NCI-H1092 (cell line): ENCODE measurements around the gene FGF5.
A peak's percentile ranks its signal among the peaks of the same experiment; 100 is the strongest.
"Not testable (repeated sequence)": the region's sequence is repeated elsewhere in the genome, so short reads cannot be mapped to it uniquely, and the experiment has no call there.

Experiments used
- DNase-seq: peaks from one replicate; lab custom pipeline; 2025; lab: John Stamatoyannopoulos, UW

Gene FGF5

DNA sequence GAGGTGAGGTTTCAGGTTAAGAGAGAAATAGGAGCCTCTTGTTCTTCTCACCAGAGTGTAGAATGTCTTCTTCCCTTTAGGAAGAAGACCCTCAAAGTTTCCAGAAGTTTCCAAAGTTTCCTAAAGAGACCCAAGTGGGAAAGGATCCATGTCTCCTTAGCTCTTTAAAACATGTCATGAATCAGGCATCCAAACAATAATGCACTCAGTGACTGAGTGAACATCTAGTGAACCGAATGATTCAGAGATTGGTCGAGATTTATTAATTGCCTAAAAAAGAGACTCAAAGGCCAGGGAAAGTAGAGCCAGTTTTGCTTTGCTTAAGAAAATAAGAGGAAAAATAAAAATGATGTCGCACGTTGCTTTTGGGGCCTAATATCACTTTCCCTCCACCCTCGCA lies 29.4 kb downstream of the FGF5 start:
- DNase-seq = no peak

DNA sequence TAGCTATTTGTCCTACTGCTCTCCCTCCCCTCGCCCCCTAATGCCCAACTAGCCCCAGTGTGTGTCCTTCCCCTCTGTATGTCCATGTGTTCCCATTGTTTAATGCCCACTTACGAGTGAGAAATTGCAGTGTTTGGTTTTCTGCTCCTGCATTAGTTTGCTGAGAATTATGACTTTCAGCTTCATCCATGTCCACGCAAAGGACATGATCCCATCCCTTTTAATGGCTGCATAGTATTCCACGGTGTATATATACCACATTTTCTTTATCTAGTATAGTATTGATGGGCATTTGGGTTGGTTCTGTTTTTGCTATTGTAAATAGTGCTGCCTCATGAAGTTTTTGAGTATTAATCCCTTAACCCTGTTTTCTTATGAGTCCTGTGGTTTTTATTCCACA lies 35.4 kb downstream of the FGF5 start:
- no peak for DNase-seq

DNA sequence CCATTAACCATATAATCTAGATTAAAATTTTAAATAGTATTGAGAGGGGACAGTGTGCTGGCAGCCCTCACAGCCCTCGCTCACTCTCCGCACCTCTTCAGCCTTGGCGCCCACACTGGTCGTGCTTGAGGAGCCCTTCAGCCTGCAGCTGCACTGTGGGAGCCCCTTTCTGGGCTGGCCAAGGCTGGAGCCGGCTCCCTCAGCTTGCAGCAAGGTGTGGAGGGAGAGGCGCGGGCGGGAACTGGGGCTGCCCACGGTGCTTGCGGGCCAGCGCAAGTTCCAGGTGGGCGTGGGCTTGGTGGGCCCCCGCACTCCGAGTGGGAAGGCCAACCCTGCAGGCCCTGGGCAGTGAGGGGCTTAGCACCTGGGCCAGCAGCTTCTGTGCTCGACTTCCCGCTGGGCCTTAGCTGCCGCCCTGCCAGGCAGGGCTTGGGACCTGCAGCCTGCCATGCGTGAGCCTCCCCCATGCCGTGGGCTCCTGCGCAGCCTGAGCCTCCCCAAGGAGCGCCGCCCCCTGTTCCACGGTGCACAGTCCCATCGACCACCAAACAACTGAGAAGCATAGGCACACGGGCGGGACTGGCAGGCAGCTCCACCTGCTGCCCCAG lies 36.3 kb downstream of the FGF5 start:
- DNase-seq = no peak

DNA sequence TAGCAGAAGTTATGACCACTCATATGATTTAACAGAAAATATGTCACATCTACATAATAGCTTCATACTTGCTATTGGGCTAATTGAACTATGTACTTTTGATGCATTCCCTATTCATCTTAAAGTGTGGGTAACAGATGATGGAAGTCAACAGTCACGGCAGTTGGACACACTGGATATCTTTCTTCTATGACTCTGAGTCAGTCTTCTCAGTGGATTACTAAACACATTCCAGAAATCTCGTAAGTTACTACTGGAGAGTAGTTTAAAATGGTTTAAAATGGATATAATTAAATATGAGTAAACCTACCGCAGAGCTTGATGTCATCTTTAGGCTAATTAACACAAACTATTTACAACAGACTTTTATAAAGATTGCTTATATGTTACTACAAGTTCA lies 39.0 kb downstream of the FGF5 start:
- no peak for DNase-seq

DNA sequence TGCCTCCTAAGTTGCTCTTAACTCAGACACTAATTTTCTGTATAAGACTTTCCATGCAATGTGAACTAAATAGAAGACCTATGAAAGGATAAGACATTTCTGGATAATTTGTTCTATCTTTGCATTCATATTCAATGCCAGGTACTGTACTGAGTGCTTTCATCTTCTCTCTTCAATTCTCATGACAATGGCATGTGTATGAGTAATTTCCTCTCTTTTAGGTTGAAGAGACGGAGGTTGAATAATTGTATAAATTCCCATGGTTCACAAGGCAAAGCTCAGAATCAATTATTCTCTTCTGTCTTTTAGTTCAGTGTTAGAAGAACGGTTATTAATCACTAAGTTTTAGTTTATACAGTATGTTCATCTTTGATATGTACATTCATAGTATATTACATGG lies 39.8 kb downstream of the FGF5 start:
- DNase-seq = no peak

DNA sequence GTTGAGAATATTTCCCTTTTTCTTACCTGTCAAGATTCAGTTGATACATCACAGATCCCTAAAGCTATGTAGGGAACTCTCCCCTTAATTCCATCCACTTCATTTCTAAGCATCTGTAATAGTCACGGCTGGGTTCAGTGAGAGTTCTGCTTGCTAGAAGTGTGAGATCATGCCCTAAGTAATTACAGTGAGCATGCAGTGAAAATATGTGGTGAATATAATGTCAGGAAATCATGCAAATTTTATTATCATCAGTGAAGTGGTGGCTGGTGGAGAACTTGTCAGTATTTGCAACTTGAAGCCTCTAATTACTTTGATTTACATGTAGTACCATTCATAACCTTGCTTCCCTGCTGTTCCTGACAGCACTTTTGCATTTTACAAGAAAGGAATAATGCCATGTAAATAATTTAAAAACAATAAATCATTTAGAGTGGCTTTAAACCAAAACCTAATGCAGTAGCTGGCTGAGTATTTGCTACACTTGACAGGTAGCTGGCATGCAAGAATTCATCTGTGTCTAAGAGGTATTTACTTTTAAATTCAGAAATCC lies 40.8 kb downstream of the FGF5 start:
- peak; percentile 28 for DNase-seq

DNA sequence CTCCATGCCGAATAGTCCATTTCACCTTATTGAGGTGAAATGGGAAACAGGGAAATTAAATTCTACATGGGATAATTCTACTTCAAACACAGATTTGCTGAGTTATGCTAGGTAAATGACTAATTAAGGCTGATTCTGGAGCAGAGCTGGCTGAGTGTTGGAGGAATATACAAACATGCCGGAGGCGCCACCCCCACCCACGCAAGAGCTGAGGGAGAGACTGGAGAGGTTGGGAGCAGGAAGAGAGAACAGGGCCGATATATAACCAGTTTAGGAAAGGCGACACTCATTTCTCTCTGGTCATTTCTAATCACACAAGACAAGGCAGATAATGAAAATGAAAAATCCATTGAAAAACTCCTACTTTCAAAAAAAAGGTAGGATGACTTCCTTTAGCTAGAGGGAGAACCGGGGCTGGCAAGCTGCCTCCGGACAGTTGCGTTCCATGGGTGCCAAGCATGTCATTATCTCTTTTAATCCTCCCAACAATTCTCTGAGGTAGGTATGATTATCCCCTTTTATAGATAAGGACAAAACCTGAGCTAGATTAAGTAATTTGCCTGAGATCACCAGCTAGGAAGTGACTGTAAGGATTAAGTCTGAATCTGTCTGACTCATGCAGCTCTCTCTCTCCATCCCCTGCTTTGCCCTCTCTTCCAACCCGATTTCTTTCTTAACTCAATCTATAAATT lies 41.5 kb downstream of the FGF5 start:
- peak; percentile 28 for DNase-seq

DNA sequence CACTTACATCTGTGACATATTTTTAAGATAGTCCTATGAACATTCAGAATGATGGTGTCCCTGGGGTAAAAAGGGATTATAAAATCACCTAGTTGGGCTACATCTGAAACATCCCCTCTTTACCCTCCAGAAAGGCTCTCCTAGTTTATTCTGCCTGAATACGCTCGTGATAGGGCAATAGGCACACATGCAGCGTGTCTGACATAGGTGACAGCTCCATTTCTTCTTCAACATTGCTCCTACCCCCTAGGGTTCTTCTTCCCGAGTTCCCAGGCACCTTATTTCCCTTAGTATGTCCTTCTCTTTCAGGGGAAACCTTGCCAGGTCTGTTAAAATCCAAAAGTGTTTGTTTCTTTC lies 42.0 kb downstream of the FGF5 start:
- DNase-seq = no peak

DNA sequence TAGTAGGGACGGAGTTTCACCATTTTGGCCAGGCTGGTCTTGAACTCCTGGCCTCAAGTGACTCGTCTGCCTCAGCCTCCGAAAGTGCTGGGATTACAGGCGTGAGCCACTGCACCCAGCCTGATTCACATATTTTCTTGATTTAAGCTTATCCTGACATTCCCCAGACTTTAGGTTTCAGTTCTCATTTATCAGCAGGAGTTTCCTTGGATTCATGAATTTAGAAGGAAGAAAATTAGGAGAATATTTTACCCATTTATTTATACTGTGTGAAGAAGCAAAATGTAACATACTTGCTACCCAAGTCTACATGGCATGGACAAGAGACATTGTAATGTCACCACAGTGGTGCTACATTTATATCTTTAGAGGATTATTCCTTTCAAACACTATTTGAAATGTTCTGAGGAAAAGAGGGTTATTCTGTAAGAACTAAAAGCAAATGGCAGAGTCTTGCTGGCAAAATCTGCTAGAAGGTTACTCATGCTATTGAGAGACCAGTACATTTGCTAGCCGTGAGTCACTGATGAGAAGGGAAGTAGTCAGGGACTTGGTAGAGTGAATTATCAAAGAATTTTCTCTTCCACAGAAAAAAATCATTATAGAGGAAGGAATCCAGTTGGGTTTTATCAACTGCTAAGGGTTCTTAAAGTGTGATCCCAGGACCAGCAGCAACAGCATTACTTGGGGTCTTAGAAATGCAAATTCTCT lies 43.0 kb downstream of the FGF5 start:
- no peak for DNase-seq

DNA sequence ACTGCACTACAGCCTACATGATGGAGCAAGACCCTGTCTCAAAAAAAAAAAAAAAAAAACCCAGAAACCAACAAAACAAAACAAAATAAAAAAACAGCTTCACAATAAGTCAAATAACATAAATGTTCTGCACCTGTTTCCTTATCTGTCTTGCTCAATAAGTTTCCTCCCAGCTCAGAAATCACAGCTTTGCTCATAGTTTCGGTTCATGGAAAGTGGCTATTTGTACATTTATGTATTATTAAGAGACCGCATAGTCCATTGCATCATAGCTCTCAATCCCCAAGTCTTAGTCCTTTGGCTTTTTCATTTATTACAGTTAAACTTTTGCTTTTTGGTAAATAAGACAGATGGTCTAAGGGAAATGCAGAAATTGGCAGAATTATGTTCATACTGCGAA lies 44.7 kb downstream of the FGF5 start:
- no peak for DNase-seq

DNA sequence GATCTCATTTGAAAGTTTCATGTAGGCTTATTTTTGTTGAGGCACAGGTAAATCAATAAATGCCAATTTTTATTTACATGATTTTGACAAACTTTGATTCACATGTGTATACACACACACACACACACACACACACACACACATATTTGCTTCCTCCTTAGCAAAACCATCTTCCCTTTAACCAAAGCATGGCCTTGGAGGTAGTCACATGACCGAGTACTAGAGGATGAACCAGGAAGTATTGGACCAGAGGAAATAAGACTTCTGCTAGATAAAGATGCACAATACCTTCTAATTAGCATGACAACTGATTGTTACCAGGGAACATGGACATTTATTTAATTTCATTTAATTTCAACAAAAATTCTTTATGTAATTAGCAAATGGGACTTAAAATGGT lies 45.7 kb downstream of the FGF5 start:
- DNase-seq = no peak

DNA sequence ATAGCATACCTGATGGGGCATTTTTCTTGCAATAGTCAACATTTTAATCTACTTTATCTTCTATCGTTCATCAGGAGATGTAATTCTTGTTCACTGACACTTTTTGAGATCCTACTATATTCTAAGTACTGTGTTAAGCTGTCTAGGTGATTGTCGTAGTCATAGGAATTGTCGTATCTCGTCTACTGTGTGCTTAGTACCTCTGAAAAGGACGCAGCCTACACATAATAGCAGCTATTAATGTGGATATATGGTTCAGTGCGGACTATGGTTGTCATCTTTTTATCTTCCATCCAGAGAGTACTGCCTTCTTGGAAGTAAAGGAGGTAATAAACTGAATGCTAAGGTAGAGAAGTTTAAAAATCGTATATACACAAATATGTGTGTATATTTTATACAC lies 47.2 kb downstream of the FGF5 start:
- DNase-seq = no peak

DNA sequence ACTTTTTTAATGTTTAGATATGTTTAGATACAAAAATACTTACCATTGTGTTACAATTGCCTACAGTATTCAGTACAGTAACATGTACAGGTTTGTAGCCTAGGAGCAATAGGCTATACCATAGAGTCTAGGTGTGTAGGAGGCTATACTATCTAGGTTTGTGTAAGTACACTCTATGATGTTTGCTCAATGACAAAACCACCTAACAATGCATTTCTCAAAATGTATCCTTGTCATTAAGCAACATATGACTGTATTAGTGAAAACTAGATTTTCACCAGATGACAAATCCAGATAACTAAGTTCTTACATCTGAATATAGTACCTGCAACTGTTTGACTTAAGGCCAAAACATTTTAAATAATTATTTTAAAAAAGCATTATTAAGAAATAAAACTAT lies 49.4 kb downstream of the FGF5 start:
- not testable (repeated sequence) for DNase-seq

DNA sequence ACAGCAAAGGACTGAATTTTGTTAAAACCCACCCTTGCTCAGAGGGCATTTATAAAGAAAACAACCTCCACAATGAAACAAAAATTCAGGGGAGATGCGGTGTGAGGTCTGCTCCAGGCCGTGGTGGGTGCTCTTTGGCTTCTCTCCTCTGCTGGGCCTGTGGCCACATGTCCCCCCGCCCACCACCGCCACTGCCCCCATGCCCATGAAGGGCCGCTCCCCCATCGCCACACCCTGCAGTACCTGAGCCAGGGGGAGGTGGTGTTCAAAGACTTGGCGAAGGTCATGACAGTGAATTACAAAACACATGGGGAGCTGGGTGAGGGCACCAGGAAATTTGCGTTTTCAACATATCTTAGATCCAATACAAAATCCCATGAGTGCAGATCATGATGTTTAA lies 54.9 kb downstream of the FGF5 start:
- DNase-seq = no peak

DNA sequence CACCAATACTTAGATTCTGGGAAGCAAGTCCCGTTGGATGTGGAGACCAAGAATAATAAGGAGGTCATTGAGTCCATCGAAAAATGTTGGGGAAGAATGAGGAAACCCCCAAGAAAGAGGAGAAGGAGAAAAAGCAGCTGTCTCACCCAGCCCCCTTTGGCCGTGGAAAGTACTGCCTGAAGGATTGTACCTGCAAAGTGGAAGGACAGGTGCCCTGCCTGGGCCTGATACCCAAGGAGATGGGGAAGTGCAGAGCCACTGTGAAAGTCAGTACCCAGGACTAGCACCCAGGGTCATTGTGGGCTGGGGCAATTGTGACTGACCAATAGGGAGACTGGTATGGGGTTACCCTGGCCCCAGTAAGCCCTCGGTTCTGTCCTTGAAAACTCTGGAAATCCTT lies 55.3 kb downstream of the FGF5 start:
- DNase-seq = no peak

DNA sequence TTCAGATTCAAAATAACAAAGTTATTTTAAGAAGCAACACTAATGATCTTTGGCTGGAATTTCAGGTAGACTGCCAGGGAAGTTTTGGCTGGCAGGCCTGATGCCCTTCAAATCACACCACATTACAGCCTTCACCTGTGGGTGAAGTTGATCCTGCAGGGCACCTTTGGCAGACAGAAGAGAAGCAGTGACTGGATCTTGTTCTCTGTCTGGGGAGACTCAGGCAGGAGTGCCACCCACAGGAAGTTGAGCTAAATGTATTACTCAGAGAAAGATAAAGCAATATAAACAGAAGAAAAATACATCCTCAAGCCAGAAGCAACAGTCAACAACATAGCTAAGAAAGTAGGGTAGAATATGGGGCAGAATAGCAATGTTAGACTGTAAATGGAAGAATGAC lies 56.3 kb downstream of the FGF5 start:
- DNase-seq = no peak

DNA sequence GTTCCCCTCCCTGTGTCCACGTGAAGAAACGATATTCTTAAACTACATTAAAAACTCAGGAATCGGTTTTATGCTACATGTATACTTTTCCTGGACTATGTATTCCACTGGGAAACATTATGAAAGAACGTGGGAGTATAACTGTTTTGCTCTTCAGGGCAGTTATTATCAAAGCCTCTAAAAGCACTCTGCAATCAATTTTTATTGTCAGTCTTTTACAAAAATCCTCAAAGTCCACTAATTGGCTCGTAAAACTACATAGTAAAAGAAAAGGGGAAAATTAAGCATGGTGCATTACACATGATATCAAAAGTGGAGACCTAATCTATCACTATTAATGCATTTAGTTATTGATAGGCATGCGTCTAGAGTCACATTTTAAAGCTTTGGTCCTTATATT lies 57.7 kb downstream of the FGF5 start:
- DNase-seq = no peak

DNA sequence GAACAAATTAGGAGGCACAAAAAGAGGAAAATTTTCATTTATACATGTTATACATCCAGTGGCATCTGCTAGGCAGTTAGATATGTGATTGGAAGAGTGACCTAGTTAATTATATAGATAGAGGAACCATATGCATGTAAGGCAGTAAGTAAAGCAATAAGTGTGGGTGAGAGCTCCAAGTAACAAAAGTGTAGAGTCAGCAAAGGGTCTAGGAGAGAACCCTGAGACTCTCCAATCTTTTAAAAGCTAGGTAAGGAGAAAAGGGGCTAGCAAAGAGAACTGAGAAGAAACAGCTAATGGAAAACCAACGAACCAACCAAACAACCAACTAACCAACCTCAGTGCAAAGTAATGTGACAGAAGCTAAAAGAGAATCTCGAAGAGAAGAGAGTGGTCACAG lies 65.2 kb downstream of the FGF5 start:
- DNase-seq = no peak

DNA sequence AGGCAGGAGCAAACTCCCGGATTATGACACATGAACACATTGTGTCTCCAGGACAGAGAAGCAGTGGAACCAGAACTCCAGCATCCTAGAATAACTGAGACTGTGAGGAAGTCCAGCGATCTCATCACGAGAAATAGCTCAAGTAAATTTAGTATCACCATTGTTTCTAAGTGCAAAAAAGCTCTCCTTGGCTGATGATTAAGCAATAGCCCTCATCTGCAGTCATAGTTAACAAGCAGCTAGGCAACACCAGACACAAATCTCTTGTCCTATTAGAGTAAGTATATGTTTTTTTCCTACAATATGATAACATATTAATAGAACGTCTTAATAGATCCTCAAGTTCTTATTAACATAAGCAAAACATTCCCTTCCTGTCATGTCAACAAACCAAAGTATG lies 66.7 kb downstream of the FGF5 start:
- no peak for DNase-seq

DNA sequence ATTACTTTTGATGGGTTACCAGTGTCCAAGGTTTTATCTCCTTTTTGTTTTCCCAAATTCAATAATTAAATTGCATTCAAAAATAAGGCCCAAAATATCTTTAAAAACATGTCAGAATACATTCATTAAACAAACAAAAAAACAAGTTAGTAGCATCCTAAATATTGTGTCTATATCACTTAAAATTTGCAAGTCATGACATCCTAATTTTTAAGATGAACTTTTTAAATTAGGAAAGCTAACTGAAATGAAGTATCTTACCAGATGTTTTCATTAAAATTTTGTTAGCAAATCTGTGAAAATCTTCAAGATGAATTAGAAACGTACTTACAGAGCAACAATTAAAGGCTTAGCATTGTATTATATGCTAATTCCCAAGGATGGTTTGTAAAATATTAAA lies 68.1 kb downstream of the FGF5 start:
- DNase-seq = no peak

DNA sequence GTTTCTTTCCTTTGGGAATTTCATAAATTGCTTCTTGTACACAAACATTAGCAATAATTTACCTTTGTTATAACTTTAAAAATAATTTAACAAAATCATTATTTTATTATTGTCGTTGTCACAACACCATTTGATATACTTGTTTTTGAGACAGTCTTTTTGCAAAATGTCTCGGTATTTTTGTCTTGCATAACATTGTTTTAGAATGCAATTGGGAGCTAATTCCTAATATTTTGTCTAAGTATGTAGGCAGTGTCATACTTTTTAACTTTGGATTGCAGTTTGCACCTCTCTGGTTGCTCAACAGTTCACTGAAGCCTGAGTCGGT lies 68.7 kb downstream of the FGF5 start:
- no peak for DNase-seq

DNA sequence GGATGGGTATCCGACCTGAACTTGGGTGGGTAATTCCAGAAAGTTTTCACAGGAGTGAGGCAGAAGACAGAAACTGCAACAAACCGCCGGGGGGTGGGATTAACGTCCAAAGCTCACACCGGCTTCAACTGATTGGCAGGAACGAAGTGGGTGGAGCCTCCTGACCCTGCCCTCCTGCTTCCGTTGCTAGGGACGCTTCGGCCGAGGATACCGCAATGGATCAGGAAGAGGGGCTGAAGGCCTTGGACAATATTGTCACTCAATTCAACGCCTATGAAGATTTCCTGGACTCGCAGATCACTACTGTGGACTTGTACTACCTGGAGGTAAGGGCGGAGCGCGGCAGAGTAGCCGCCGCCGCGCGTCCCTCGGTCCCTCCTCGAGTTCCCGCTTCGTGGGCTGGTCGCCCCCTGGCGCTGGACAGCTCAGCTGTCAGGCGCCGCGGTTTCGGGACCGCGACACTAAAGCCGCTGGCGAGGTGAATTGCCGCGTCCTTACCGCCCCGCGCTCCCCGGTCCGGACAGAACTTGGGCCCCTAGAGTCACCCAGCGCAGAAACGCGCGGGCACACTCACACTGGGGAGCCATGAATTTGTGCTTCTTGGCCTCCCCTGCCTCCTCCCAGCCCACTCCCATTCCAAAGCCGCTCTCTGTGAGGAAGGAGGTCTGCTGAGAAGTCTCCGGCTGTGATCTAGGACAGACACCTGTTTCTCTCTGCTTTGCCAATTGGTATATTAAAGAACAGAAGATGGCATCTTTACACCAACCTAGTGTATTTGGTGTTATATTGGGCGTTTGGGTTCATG lies 69.3 kb downstream of the FGF5 start, which contains the start of gene CFAP299:
Gene CFAP299 (plus strand): TSS at position 177 of the 805 bp plus-strand sequence.
- DNase-seq = peak; percentile 48

DNA sequence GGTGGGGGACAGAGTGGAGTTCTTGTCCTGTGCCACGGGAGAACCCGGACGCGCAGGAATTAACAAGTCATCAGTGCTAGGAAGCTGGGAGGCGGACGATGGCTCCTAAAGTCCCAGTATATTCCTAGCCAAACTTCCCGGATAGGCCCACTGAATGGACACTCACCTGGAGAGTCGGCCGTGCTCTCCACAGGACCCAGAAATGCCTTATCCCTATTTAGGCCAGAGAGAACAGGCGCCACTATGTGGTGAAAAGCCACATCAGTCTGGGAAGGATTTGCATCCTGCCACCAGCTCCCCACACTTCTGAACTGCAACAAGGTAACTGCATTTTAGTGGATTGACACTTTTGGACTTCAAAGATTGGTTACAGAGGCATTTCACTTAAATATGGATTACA lies 70.1 kb downstream of the FGF5 start:
- DNase-seq = no peak
